GM12891 (cell line): ENCODE measurements around the gene SLC6A9.

Experiments
- POLR2A ChIP-seq: IDR thresholded peaks from 2 replicates; pipeline ENCODE4 v1.6.1; 2011; ENCODE audit warnings: low read depth, low read length, control low read depth
- POLR2AphosphoS5 ChIP-seq: IDR thresholded peaks from 2 replicates; pipeline ENCODE4 v1.6.1; 2011; ENCODE audit warnings: low read depth, low read length, control low read depth
- POU2F2 ChIP-seq: IDR thresholded peaks from 2 replicates; pipeline ENCODE4 v1.6.1; 2011; ENCODE audit warnings: low read depth, mild to moderate bottlenecking, control low read depth, low read length, moderate library complexity
- SPI1 ChIP-seq: IDR thresholded peaks from 2 replicates; pipeline ENCODE4 v1.6.1; 2011; ENCODE audit warnings: low read depth, low read length, control low read depth
- TAF1 ChIP-seq: IDR thresholded peaks from 2 replicates; pipeline ENCODE4 v1.6.1; 2011; ENCODE audit warnings: low read depth, low read length, control low read depth

DNA sequence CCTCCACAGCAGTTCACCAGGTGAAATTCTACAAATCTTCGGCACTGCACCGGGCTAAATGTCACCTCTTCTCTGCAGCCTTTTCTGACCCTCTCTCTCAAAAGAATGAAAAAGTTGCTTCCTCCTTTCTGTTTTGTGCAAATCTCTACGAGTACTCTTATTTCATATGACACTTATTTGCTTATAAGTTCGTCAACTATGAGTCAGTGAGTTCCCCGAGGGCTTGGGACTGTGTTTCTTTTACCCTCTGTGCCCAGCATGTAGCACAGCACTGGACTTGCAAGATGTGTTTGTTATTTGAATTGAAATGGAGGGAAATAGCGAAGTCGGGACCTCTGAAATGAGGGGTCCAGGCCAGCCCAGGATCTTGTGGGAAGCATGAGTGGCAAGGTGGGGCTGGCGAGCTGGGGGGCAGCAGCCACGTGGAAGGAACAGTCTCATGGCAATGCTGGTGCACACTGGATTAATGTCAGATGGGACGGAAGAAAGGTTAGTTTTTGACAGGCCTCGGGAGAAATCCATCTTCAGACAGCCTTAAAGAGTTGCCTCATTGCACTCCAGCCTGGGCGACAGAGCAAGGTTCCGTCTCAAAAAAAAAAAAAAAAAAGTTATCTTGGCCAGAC lies 6.2 kb downstream of the SLC6A9 start:
- TF ChIP-seq TAF1 (no peak), POLR2AphosphoS5 (no peak), POLR2A (no peak), SPI1 (no peak), POU2F2 (no peak)
